OCI-LY3 (cell line): ENCODE measurements around the gene MARF1.

Experiments
- EZH2phosphoT487 ChIP-seq: fragments of 200-600 bp; shearing (Covaris generic); IDR thresholded peaks from 2 replicates; pipeline ENCODE4 v1.6.1; 2018; ENCODE audit warnings: antibody characterized with exemption, mixed run types, low read depth
- TF ChIP-seq, protein P1 (sequence below): fragments of 200-600, 300-600 bp; sonication (generic); IDR thresholded peaks from 2 replicates; pipeline ENCODE4 v1.5.1; 2014; ENCODE audit warnings: antibody characterized with exemption, low read length, low read depth

DNA sequence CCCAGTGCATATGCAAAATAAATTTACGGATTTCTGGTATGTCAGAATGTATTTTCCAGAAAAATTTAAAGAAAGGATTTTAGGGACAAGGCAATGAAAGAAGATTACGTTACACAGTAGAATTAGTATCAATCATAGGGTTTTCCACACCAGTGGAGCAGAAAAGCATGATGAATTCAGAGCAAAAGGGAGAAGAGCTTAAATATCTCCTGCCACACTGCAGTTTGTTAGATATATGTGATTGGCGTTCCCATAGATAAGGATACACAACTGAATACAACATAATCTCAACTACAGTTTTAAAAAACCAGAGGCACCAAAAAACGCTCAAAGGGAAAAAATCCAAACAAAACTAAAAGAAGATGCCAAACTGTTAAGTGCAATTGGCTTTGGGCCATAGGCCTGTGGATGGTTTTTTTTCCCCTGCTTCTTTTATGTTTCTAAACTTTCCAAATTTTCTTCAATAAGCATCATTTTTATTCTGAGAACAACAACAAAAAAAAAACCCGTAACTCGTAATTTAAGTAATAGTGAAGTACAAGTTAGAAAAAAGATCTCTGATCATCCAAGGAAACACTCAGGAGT, 22.3 kb downstream of the MARF1 start:
- TF ChIP-seq, protein P1, sequence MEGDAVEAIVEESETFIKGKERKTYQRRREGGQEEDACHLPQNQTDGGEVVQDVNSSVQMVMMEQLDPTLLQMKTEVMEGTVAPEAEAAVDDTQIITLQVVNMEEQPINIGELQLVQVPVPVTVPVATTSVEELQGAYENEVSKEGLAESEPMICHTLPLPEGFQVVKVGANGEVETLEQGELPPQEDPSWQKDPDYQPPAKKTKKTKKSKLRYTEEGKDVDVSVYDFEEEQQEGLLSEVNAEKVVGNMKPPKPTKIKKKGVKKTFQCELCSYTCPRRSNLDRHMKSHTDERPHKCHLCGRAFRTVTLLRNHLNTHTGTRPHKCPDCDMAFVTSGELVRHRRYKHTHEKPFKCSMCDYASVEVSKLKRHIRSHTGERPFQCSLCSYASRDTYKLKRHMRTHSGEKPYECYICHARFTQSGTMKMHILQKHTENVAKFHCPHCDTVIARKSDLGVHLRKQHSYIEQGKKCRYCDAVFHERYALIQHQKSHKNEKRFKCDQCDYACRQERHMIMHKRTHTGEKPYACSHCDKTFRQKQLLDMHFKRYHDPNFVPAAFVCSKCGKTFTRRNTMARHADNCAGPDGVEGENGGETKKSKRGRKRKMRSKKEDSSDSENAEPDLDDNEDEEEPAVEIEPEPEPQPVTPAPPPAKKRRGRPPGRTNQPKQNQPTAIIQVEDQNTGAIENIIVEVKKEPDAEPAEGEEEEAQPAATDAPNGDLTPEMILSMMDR = no peak
- TF ChIP-seq EZH2phosphoT487 = no peak
